C4-2B (cell line): ENCODE data around the gene OTOS.

Experiments
- H3K27ac ChIP-seq: fragments of 450-650 bp; 2 replicates; pipeline ENCODE4 v1.5.1; 2017
- CTCF ChIP-seq: fragments of 450-650 bp; conservative IDR thresholded peaks from 2 replicates; pipeline ENCODE4 v1.5.1; 2017; ENCODE audit warnings: mild to moderate bottlenecking
- ZFX ChIP-seq: fragments of 450-650 bp; IDR thresholded peaks from 2 replicates; pipeline ENCODE4 v1.6.1; 2017

Gene OTOS

GRCh38 chr2:240183006-240183874 is 42.8 kb upstream of the OTOS start:
- H3K27ac ChIP-seq: no peak overlapping the region
- TF ChIP-seq ZFX (no peak), CTCF (no peak)

GRCh38 chr2:240182476-240182875 is 42.0 kb upstream of the OTOS start:
- no peak overlapping the region for H3K27ac ChIP-seq
- no peak for TF ChIP-seq CTCF
- no peak for TF ChIP-seq ZFX

DNA sequence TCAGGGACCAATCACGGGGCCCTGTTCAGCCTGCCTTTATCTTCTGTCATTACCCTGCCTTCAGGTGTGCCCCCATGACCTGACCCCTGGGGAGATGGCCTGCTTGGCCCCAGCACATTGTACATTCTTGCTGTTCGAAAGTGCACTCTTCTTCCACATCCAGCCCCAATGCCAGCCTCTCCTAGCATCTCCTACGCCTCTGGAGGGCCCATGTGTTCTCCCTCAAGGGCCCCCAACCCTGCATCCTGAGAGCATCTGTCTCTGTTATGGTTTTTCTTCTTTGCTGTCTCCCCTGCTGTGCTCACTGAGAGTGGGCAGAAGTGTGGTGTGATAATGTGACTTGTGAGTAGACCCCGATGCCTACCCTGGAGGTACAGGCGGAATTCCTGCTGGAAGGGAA is 41.5 kb upstream of the OTOS start:
- TF ChIP-seq CTCF (no peak), ZFX (no peak)
- no peak overlapping the region for H3K27ac ChIP-seq

DNA sequence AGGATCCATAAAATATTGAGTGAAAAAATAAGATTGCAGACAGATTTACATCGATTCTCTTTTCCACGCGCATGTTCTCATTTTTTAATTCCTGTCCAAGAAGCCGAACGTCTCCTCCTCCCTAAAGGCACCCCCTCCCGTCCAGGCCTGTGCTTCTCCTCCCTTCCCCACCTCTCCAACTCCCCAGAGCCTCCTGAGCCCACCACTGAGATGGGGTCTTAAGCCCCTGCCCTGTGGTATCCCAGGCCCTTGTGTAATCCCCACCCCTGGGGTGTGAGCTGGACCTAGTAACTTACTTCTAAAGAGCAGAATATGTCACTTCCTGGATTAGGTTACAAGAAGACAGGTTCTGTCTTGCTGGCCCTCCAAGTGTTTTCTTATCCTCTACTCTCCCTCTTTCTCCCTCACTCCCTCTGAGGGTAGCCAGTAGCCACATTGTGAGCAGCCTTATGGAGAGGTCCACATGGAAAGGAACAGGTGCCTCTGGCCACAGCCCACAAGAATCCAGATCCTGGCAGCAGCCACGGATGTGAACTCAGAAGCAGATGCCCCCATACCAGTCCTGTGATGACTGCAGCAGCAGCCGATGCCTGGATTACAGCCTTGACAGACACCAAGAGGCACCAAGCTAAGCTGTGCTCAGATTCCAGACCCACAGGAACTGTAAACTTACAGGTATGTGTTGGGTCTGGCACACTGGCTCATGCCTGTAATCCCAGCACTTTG is 39.6 kb upstream of the OTOS start:
- H3K27ac ChIP-seq: no peak overlapping the region
- no peak for TF ChIP-seq CTCF
- no peak for TF ChIP-seq ZFX

DNA sequence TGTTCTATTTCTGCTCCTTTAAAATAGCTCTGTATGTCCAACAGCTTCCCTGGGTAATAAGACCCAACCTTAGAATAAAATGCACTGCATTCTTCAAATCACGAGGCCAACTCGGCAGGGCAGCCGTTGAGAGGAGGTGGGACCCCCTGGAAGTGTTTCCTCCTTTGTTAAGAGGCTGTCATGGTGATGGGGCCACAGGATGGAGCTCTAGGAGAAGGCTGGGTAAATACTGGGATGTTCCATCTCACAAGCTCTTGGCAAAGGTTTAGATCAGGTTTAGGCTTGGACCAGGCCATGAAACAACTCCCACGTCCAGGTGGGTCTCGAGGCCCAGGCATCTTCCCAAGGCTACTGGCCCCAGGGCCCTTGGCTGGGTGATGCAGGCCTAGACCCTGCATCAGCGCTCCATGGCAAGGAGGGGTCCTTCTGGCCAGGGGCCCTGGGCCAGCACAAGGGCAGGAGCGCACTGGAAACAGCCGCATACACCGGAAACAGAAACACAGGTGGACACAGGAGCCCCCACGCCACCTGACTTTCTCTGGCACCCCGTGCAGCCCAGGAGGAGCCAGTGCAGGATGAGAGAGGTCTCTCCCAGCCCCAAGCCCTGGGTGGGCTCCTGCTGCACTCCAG is 38.8 kb upstream of the OTOS start:
- TF ChIP-seq ZFX: no peak
- no peak for TF ChIP-seq CTCF
- H3K27ac ChIP-seq: no peak overlapping the region

- TF ChIP-seq ZFX (no peak), CTCF (no peak)
- no peak overlapping the region for H3K27ac ChIP-seq
These were observed 38.1 kb upstream of the OTOS start for GRCh38 chr2:240178564-240178963.

DNA sequence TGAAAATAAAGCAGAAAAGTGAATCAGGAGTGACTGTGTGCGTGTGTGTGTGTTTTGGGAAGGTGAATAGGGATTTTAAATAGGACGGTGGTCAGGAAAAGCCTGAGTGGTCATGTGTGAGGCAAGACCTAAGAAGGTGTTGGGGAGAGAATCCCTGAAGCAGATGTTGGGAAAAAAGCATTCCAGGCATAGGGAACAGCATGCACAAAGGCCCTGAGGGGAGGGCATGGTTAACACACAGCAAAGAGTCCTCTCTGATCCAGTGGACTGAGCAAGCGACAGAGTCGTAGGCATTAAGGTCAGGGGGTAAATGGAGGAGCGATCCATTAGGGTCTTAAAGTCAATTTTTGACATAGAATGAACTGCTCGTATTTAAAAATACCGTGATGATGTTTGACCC is 34.0 kb upstream of the OTOS start:
- H3K27ac ChIP-seq: no peak overlapping the region
- TF ChIP-seq CTCF: no peak
- TF ChIP-seq ZFX: no peak
